Activated CD8-positive, alpha-beta memory T cell treated with anti-CD3 and anti-CD28 coated beads, Interleukin-2, amount 50 U/mL, for 1 hour (primary cell): ENCODE data around the gene TSHZ2.

ENCODE experiments used
- DNase-seq: peaks from one replicate; pipeline ENCODE4 v3.0.0-alpha.2; 2020; ENCODE audit errors: extremely low read depth

TSHZ2 gene

GRCh38 chr20:53247468-53248103 is 275.4 kb downstream of the TSHZ2 start:
- no peak for DNase-seq

GRCh38 chr20:53250456-53250855 is 278.3 kb downstream of the TSHZ2 start:
- no peak for DNase-seq

DNA sequence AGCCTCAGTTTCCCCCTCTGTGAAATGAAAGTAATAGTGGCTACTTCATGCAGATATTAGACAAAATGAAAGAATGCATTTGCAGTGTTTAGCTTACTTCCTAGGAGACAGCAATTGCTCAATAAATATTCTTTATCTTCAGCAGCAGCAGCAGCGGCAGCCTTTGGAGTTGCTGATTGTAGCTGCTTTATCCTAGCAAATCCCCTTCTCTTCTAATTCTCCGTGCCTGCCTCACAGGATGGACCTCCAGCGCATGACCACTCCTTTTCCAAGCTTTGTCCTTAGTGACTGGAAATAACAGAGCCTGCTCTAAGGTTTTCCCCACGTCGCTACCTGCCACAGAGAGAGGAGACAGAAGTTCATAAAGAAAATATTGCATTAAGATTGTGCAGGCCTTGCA is 279.8 kb downstream of the TSHZ2 start:
- no peak for DNase-seq

DNA sequence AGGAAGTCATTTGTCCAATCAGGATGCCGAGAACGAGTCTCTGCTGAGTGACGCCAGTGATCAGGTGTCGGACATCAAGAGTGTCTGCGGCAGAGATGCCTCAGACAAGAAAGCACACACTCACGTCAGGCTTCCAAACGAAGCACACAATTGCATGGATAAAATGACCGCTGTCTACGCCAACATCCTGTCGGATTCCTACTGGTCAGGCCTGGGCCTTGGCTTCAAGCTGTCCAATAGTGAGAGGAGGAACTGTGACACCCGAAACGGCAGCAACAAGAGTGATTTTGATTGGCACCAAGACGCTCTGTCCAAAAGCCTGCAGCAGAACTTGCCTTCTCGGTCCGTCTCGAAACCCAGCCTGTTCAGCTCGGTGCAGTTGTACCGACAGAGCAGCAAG is 281.5 kb downstream of the TSHZ2 start:
- no peak for DNase-seq

GRCh38 chr20:53255102-53255710 is 283.0 kb downstream of the TSHZ2 start:
- no peak for DNase-seq

DNA sequence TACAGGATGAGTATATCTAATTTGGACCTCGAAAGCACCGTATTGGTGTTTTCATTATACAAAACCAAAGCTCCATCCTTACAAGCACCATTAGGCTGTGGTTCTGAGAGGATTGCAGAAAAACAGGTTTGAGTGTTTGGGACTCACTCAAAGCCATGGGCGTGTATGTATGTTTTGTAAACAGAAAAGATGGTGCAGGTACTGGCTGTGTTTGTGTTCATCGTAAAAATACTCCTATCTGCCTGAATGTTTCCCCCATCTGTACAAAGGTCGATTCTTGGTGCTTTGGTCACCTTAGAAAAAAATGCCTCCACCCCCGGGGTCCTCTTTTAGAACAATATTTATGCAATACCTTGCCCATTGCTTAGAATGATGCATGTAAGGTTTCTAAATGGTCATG is 286.6 kb downstream of the TSHZ2 start:
- DNase-seq, result no peak

GRCh38 chr20:53260168-53260567 is 288.0 kb downstream of the TSHZ2 start:
- DNase-seq, result no peak

DNA sequence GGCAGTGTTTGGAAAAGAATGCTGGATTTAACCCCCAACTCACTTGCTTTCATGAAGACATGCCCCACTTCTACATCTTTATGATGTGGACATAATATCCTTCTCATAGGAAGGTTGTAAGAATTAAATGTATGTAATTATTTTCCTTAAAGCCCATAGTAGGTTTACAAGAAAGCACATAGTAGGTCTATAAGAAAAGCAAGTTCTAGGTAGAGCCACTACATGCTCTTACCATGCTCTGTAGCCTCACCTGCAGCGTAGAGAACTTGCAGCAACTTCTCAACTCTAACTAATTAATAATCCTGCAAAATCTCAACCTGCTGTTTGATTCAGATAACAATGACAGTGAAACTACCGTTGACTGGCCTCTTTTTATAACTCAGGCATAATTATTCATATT is 288.4 kb downstream of the TSHZ2 start:
- DNase-seq, result no peak

- no peak for DNase-seq
Observed at GRCh38 chr20:53262365-53262764, 290.2 kb downstream of the TSHZ2 start.

DNA sequence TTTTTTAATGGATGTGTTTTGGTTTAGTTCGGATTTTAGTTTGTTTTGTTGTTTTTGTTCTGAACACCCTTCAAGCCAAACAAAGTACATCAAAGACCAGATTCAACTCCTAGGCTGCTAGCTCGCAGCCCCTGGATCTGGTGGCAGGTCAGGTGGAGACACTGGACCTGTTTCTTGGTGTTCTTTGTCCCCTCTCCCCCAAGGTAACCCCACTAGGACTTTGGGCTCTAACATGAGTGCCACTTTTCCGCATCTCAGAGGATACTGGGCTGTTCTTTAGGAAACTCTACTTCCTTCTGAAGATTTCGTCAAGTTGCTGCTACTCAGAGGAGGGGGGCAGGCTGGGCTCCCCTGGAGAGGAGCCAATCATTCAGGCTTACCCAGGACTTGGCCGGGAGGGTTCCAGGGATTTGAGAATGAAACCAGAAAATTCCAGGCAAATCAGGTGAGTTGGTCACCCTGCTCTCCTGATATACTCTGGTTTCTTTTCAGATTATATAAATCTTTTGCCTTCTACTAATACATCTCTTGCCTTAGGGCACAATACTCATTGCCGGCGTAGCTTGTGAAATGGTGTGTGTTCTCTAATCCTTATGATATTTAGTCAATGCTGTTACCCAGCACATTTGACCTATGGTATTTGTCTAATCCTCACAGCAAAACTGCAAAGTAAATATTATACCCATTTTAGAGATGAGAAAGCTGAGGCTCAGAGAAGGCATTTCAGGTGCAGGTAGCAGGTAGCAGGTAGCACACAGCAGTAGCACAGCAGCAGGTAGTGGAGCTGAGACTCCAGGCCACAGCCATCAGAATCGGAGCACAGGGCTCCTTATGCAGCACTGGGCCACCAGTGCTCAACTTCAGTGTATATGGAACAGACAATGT is 291.6 kb downstream of the TSHZ2 start:
- DNase-seq, result no peak

GRCh38 chr20:53264604-53265003 is 292.4 kb downstream of the TSHZ2 start:
- DNase-seq, result no peak

DNA sequence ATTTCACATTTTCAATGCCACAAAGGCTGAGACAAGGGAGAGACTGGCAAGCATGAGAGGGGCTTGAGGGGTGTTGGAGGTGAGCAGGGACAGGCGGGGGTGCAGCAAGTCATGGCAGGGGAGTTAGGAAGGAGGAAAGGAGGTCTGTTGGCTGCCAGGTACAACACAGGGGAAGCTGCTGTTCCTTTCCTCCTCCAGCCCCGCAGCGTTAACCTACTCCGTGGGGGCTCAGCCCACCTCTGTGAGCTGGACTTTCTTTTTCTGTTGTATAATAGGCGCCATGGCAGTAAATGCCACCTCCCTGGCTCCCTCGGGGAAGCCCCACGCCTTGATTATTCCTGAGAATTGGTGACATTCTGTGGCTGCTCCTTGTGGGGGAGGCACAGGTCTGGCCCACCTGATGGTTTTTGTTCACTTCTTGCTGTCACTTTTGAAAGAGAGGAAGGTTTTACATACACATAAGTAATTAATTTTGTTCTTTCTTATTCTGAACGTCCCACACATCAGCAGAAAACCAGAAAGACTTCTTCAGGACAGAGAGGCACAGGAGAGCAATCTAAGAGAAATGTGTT is 293.2 kb downstream of the TSHZ2 start:
- DNase-seq, result no peak

- DNase-seq, result no peak
Observed at GRCh38 chr20:53269380-53269779, 297.2 kb downstream of the TSHZ2 start.

GRCh38 chr20:53270792-53271375 is 298.7 kb downstream of the TSHZ2 start:
- no peak for DNase-seq

- no peak for DNase-seq
Observed at GRCh38 chr20:53274365-53274764, 302.2 kb downstream of the TSHZ2 start.

GRCh38 chr20:53274807-53275206 is 302.6 kb downstream of the TSHZ2 start:
- no peak for DNase-seq

DNA sequence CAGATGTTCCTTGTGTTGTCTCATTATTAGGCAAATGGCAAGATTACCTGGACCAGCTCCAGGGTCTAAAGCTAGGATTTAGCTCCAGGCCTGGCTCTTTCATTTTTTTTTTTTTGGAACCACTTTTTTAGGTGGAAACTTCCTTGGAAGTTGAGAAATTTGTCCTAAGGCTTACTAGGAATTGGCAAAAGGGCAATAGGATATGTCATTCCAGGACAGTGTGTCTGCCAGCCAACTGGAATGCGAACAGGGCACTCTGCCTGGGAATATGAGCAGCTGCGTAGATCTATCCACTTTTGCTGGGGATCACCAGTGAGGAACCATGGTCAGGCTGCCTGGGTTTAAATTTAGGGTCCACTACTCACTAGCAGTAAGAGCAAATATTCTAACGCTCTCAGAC is 304.0 kb downstream of the TSHZ2 start:
- no peak for DNase-seq

DNA sequence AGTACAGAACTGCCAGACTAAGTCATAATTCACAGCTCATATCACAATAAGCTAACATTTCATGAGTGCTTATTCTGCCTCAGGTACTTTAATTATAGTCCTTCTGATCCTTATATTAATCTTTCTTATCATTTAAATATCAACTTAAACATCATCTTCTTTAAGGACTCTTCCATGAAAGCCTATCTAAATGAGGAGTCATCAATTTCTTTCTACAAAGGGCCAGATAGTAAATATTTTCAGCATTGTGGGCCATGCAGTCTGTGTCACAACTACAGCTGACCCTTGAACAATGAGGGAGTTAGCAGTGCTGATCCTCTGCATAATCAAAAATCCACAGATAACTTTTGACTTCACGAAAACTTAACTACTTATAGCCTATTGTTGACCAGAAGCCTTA is 306.4 kb downstream of the TSHZ2 start:
- DNase-seq, result no peak

GRCh38 chr20:53279735-53280134 is 307.6 kb downstream of the TSHZ2 start:
- no peak for DNase-seq

DNA sequence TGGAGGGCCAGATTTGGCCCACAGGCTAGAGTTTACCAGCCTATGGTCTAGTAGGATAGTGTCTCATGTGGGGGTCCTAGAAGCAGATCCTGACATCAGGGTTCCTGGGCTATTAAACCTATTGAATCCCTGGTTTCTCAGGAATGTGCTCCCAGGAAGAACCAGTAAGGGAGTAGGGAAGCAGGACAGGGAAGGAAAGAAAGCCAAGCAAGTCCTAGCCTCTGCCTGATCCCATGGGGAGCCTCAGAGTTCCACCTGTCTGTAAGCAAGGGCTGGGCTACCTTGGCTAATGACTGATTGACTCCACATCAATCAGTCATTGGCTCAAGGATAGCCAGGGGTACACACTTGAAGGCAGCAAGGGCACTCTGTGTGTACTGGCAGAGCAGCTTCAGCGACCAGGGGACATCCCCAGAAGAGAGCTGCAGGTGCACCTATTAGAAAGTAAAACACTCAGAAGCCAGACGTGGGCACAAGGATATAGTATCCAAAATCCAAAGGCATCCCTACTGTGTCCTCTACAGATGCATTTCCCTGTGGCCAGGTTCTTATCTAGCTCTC is 309.5 kb downstream of the TSHZ2 start:
- DNase-seq, result no peak

- no peak for DNase-seq
Observed at GRCh38 chr20:53282217-53282955, 310.2 kb downstream of the TSHZ2 start.
